Panc1 (cell line): ENCODE data around the gene PFDN4. TPM values are rescaled to one million over a fixed set of nuclear protein-coding genes. Genes with fewer than 3 reads are reported as not detected.

Source experiments
- ATAC-seq: fragments of 200-7000 bp; cut with Tn5 transposase; 2 replicates; pipeline ENCODE4 v1.9.1; 2020; ENCODE audit warnings: mild to moderate bottlenecking, moderate library complexity
- BruUV-seq: library from RNA; stranded (reverse); fragments of 400-500 nt; replicated peaks from 2 replicates; lab custom pipeline; 2021; lab: Mats Ljungman, UMichigan
- CTCF ChIA-PET: fragments of 300-600 bp; sonication (Branson Sonifier 250); formaldehyde crosslinking; loops from one replicate; lab custom pipeline; 2022; ENCODE audit warnings: antibody characterized with exemption; lab: Charles Lee
- POLR2A ChIA-PET: fragments of 300-600 bp; sonication (Branson Sonifier 250); formaldehyde crosslinking; loops from one replicate; lab custom pipeline; 2022; ENCODE audit warnings: antibody characterized with exemption; lab: Charles Lee
- DNase-seq: peaks from one replicate; pipeline ENCODE4 v3.0.0-alpha.2; 2010; ENCODE audit warnings: low read depth, low spot score
- H3K27ac ChIP-seq: 2 replicates; pipeline ENCODE4 v1.5.1; 2011; ENCODE audit warnings: mild to moderate bottlenecking, low read length, inconsistent platforms
- H3K27me3 ChIP-seq: fragments of 200-500 bp; sonication (Bioruptor generic); 2 replicates; pipeline ENCODE4 v1.6.0; 2014; ENCODE audit warnings: low read length, inconsistent platforms; ENCODE audit not compliant: control insufficient read depth, insufficient read depth
- H3K36me3 ChIP-seq: fragments of 200-500 bp; sonication (Bioruptor generic); 2 replicates; pipeline ENCODE4 v1.5.1; 2014; ENCODE audit warnings: inconsistent platforms, mild to moderate bottlenecking, low read length, moderate library complexity; ENCODE audit not compliant: control insufficient read depth, insufficient read depth
- H3K4me1 ChIP-seq: 2 replicates; pipeline ENCODE4 v1.5.1; 2011; ENCODE audit warnings: inconsistent platforms, mild to moderate bottlenecking, low read length, moderate library complexity; ENCODE audit not compliant: control insufficient read depth, insufficient read depth
- H3K4me3 ChIP-seq, 2 experiments: 2 replicates each; pipeline ENCODE4 v1.5.1; 2011 to 2012; ENCODE audit warnings: low read depth in 2 of 2, low read length in 2 of 2, mild to moderate bottlenecking in 2 of 2, inconsistent platforms in 1 of 2, moderate library complexity in 1 of 2
- H3K9me3 ChIP-seq: fragments of 200-500 bp; sonication (Bioruptor generic); 2 replicates; pipeline ENCODE4 v1.5.1; 2014; ENCODE audit warnings: low read depth, mild to moderate bottlenecking, inconsistent platforms, low read length, moderate library complexity; ENCODE audit not compliant: control insufficient read depth, insufficient read depth
- POLR2AphosphoS5 ChIP-seq: IDR thresholded peaks from 2 replicates; pipeline ENCODE4 v1.6.1; 2012; ENCODE audit warnings: mild to moderate bottlenecking, low read depth, low read length, moderate library complexity
- SIN3A ChIP-seq: IDR thresholded peaks from 2 replicates; pipeline ENCODE4 v1.6.1; 2012; ENCODE audit warnings: low read depth, mild to moderate bottlenecking, low read length, moderate library complexity, borderline replicate concordance; ENCODE audit not compliant: insufficient read depth
- TCF7L2 ChIP-seq: IDR thresholded peaks from 2 replicates; pipeline ENCODE4 v1.6.1; 2011; ENCODE audit warnings: mild to moderate bottlenecking, low read depth, low read length, inconsistent platforms
- in situ Hi-C: cut with HindIII; loops from 2 replicates; pipeline ENCODE4 v1.10.0; 2016; ENCODE audit warnings: low sequenced_read_pairs, low pct_unique_long_range_greater_than_20kb
- intact Hi-C: fragments of 100-400 bp; cut with micrococcal nuclease; formaldehyde crosslinking; loops from one replicate; pipeline ENCODE4 v1.10.0; 2022; ENCODE audit not compliant: unreplicated experiment
- total RNA-seq: library from RNA; stranded (reverse); gene quantifications from one replicate; pipeline ENCODE4 v1.2.1, GENCODE V29; 2021; ENCODE audit not compliant: unreplicated experiment
- TF ChIP-seq, protein P1 (sequence below), 2 experiments: IDR thresholded peaks; 2 replicates each; pipeline ENCODE4 v1.6.1; 2011 to 2012; ENCODE audit warnings: low read depth in 2 of 2, control low read depth in 1 of 2, low read length in 1 of 2, mild to moderate bottlenecking in 1 of 2, moderate library complexity in 1 of 2; ENCODE audit not compliant: insufficient read depth in 1 of 2
- TF ChIP-seq, protein P2 (sequence below): fragments of 450-650 bp; IDR thresholded peaks from 2 replicates; pipeline ENCODE4 v1.5.1; 2017; ENCODE audit warnings: mild to moderate bottlenecking

Gene PFDN4
- total RNA-seq, 1 experiment from 2014 or later: 48.2 TPM

DNA sequence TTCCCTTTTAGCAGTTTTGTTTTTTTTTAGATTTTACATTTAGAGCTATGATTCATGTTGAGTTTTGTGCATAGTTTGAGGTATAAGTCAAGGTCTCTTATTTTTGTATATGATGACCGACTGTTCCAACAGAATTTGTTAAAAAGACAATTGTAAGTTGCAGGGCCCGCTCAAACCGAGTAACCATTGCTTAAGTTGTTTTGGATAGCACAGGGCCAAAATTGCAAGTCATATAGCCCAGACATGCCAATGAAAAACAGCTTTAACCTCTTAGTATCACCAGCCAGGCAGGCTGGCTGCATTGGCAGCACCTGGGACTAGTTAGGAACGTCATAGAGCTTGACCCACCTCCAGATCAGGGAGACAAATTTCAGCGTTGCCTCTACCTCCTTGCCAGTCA, 47.3 kb downstream of the PFDN4 start:
- intact Hi-C loops (no loop called here), in situ Hi-C loops (no loop called here)
- Histone ChIP-seq H3K27me3 (no peaks in the 10 kb centered on the region), H3K9me3 (no peaks in the 10 kb centered on the region), H3K27ac (no peak overlapping the region), H3K4me1 (no peaks in the 10 kb centered on the region), H3K36me3 (no peaks in the 10 kb centered on the region), H3K4me3 (no peak overlapping the region)
- ATAC-seq: no peak
- BruUV-seq: no TSS peak
- POLR2A ChIA-PET: no interaction called here
- no peak for TF ChIP-seq TCF7L2
- TF ChIP-seq SIN3A: no peak
- TF ChIP-seq, protein P1, sequence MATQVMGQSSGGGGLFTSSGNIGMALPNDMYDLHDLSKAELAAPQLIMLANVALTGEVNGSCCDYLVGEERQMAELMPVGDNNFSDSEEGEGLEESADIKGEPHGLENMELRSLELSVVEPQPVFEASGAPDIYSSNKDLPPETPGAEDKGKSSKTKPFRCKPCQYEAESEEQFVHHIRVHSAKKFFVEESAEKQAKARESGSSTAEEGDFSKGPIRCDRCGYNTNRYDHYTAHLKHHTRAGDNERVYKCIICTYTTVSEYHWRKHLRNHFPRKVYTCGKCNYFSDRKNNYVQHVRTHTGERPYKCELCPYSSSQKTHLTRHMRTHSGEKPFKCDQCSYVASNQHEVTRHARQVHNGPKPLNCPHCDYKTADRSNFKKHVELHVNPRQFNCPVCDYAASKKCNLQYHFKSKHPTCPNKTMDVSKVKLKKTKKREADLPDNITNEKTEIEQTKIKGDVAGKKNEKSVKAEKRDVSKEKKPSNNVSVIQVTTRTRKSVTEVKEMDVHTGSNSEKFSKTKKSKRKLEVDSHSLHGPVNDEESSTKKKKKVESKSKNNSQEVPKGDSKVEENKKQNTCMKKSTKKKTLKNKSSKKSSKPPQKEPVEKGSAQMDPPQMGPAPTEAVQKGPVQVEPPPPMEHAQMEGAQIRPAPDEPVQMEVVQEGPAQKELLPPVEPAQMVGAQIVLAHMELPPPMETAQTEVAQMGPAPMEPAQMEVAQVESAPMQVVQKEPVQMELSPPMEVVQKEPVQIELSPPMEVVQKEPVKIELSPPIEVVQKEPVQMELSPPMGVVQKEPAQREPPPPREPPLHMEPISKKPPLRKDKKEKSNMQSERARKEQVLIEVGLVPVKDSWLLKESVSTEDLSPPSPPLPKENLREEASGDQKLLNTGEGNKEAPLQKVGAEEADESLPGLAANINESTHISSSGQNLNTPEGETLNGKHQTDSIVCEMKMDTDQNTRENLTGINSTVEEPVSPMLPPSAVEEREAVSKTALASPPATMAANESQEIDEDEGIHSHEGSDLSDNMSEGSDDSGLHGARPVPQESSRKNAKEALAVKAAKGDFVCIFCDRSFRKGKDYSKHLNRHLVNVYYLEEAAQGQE (IDR thresholded peaks at IDR 0.05; ENCODE audit: insufficient read depth in 1 of 2, low read depth in 2 of 2, low read length in 1 of 2): no peak
- no peak for TF ChIP-seq POLR2AphosphoS5
- TF ChIP-seq, protein P2, sequence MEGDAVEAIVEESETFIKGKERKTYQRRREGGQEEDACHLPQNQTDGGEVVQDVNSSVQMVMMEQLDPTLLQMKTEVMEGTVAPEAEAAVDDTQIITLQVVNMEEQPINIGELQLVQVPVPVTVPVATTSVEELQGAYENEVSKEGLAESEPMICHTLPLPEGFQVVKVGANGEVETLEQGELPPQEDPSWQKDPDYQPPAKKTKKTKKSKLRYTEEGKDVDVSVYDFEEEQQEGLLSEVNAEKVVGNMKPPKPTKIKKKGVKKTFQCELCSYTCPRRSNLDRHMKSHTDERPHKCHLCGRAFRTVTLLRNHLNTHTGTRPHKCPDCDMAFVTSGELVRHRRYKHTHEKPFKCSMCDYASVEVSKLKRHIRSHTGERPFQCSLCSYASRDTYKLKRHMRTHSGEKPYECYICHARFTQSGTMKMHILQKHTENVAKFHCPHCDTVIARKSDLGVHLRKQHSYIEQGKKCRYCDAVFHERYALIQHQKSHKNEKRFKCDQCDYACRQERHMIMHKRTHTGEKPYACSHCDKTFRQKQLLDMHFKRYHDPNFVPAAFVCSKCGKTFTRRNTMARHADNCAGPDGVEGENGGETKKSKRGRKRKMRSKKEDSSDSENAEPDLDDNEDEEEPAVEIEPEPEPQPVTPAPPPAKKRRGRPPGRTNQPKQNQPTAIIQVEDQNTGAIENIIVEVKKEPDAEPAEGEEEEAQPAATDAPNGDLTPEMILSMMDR: no peak
- no peak for DNase-seq
- CTCF ChIA-PET: no interaction called here

DNA sequence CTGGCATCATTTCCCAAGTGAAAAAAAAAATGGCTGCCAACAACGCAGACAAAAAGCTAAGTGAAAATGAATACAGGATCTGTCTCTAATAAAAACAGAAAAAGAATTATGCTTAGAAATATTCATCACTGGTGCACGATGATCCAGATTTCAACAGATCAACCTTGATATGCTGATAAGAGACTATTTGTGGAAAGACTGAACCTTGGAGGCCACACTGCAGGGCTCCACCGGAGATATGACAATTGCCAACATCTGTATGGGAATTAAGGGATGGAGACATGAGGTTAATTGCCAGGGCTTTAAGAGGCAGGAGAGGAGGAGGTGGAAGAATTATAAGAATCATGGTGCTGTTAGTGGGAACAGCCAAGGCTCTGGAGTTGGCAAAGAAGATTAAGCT, 48.3 kb downstream of the PFDN4 start:
- intact Hi-C loops: no loop called here
- Histone ChIP-seq H3K4me1 (no peaks in the 10 kb centered on the region), H3K27ac (no peak overlapping the region), H3K36me3 (no peaks in the 10 kb centered on the region), H3K9me3 (no peaks in the 10 kb centered on the region), H3K27me3 (no peaks in the 10 kb centered on the region), H3K4me3 (no peak overlapping the region)
- BruUV-seq: no TSS peak
- ChIA-PET POLR2A (interaction anchor here (0.6 kb wide), 1 partner anchor 43 kb away, joined by 4 read pairs; no protein-coding TSS in a partner anchor), CTCF (no interaction called here)
- DNase-seq (no peak), ATAC-seq (no peak)
- TF ChIP-seq, protein P1 (IDR thresholded peaks at IDR 0.05; ENCODE audit: insufficient read depth in 1 of 2, low read depth in 2 of 2, low read length in 1 of 2): no peak
- TF ChIP-seq SIN3A (no peak), TCF7L2 (no peak), POLR2AphosphoS5 (no peak)
- TF ChIP-seq, protein P2: no peak
- in situ Hi-C loops: no loop called here
